Ovary (tissue), 10 donors: ENCODE data around the gene MIEF1. TPM values are rescaled to one million over a fixed set of nuclear protein-coding genes. Genes with fewer than 3 reads are reported as not detected.

ENCODE experiments used
- DNase-seq, 5 donors: peaks; one replicate each; pipeline ENCODE4 v3.0.0-alpha.2; 2019 to 2020
- H3K27ac ChIP-seq, 2 donors: fragments of 200-600 bp; one replicate each; pipeline versions ENCODE4 v1.5.1 to v1.8.0; 2019 to 2022
- H3K27me3 ChIP-seq: fragments of 200-600 bp; one replicate; pipeline ENCODE4 v1.8.0; 2022
- H3K36me3 ChIP-seq: fragments of 200-600 bp; sonication (generic); one replicate; pipeline ENCODE4 v1.5.1; 2019
- H3K4me1 ChIP-seq: one replicate; pipeline ENCODE4 v1.8.1; 2013; ENCODE audit warnings: mild to moderate bottlenecking, moderate library complexity; ENCODE audit not compliant: insufficient read depth
- H3K4me3 ChIP-seq: fragments of 200-600 bp; sonication (generic); one replicate; pipeline ENCODE4 v1.5.1; 2017
- H3K9me3 ChIP-seq, 2 donors: fragments of 200-600 bp in 1 of 2; sonication (generic) in 1 of 2; one replicate each; pipeline versions ENCODE4 v1.5.1 to v1.8.1; 2013 to 2019; ENCODE audit warnings: mild to moderate bottlenecking in 1 of 2, moderate library complexity in 1 of 2
- CTCF ChIP-seq, 3 donors: fragments of 450-650 bp in 2 of 3; fragments of 200-600 bp in 1 of 3; IDR thresholded peaks; one replicate each; pipeline versions ENCODE4 v1.5.1 to v1.8.0; 2016 to 2022; ENCODE audit warnings: antibody characterized with exemption in 3 of 3, mild to moderate bottlenecking in 1 of 3
- EP300 ChIP-seq: sonication (generic); formaldehyde crosslinking; IDR thresholded peaks from one replicate; pipeline ENCODE4 v1.6.1; 2017; ENCODE audit warnings: antibody characterized with exemption
- POLR2A ChIP-seq: fragments of 450-650 bp; IDR thresholded peaks from one replicate; pipeline ENCODE4 v1.6.1; 2017; ENCODE audit warnings: antibody characterized with exemption, mild to moderate bottlenecking, moderate library complexity
- WGBS, 3 donors: extraction: QIAGEN DNeasy Blood & Tissue Kit in 1 of 3; methylation state at CpG; one replicate each; pipeline versions ENCODE4 v1.1.5 to v1.1.7; 2013 to 2017; 5-methylcytosine and 5-hydroxymethylcytosine counted together
- intact Hi-C, 4 donors: fragments of 100-400 bp; cut with DNase I; formaldehyde crosslinking; loops; one replicate each; pipeline versions ENCODE4 v1.11.0 to v1.15.1; 2022 to 2023
- long read RNA-seq, 3 donors: library from polyadenylated mRNA in 2 of 3; unstranded in 2 of 3; transcript quantifications; one replicate each; pipeline ENCODE4 v2.0.0 and lab custom pipeline, GENCODE V29; 2021 to 2026
- polyA plus RNA-seq, 2 donors: library from polyadenylated mRNA; stranded (reverse); fragments of 200-250 nt in 1 of 2; fragments of 350-450 nt in 1 of 2; fragmentation: Illumina TruSeq in 1 of 2; extraction: RNeasy Lipid Tissue Mini Kit (QIAGEN cat#74804) in 1 of 2; gene quantifications; one replicate each; pipeline ENCODE4 v1.2.3, GENCODE V29; 2013 to 2014
- total RNA-seq, 7 donors: library from RNA; depleted of rRNA in 2 of 7; stranded (reverse); fragments of >200 nt in 2 of 7; fragmentation: NEBNext Ultra II Directional in 3 of 7; extraction: Animal tissue kit (Norgen Biotek cat#: 25700) in 3 of 7; gene quantifications; one replicate each; pipeline versions ENCODE4 v1.1.0 to v1.2.4, GENCODE V29; 2016 to 2023
- donor health status: DM: no; HTN: no; CAD: no; lungs with moderate emphysema.
- donor health status: DM: no; HTN: no; CAD: no.
- donor health status: Bipolar disorder and iron deficiency.
- donor health status: DM: yes; HTN: yes; CAD: no.
- donor health status: DM: no; HTN: no; CAD: no.
- donor health status: DM: yes; HTN: yes; CAD: no.

MIEF1 gene
- total RNA-seq: 10 to 100 TPM; 13.1 to 23.9 (median 19.9) TPM
- 10 to 100 TPM; 11.4 to 19.2 TPM for polyA plus RNA-seq
- long read RNA-seq, donor 1, full-length matches to known transcripts: 18 of 71 reads
- long read RNA-seq, donor 1, partial matches to known transcripts: 51 of 71 reads
- long read RNA-seq, donor 1, other reads (novel, unspliced or antisense): 2 of 71 reads
- long read RNA-seq, donor 2, full-length matches to known transcripts: 10 of 10 reads
- long read RNA-seq, donor 2, partial matches to known transcripts: 0 of 10 reads
- long read RNA-seq, donor 2, other reads (novel, unspliced or antisense): 0 of 10 reads
- long read RNA-seq, donor 3, full-length matches to known transcripts: 15 of 45 reads
- long read RNA-seq, donor 3, partial matches to known transcripts: 5 of 45 reads
- long read RNA-seq, donor 3, other reads (novel, unspliced or antisense): 25 of 45 reads

- intact Hi-C loops: loop anchor here in 3 of 4 donors (2.0 to 10.0 kb wide), 4 partner anchors 17 to 327 kb away; partner anchors contain the start of gene RPL3 (in 1 of the 3)
Observed at GRCh38 chr22:39502109-39502788, at the start of gene MIEF1. MIEF1 (plus strand) TSS chr22:39502290; CDS start chr22:39511295, 9,005 bp downstream.

GRCh38 chr22:39452740-39453040 lies 49.4 kb upstream of the MIEF1 start:
- no peak for TF ChIP-seq CTCF (IDR thresholded peaks at IDR 0.05)
- TF ChIP-seq POLR2A: no peak
- TF ChIP-seq EP300: no peak
- H3K36me3 ChIP-seq: no peaks in the 10 kb centered on the region
- no peak for DNase-seq
- H3K4me3 ChIP-seq: no peak overlapping the region
- H3K27ac ChIP-seq: no peak overlapping the region
- no peaks in the 10 kb centered on the region for H3K27me3 ChIP-seq
- intact Hi-C loops: no loop called here
- no peaks in the 10 kb centered on the region for H3K4me1 ChIP-seq
- WGBS, 3 donors: 49 to 66% (median 62%) methylated on average over 6 of the region's 6 CpGs
- H3K9me3 ChIP-seq: no peaks in the 10 kb centered on the region

More at GRCh38 chr22:39502109-39502788, at the start of gene MIEF1:
- DNase-seq: peak; percentile 96 to 98 (median 98)
- H3K4me3 ChIP-seq: peak within 1 kb of the TSS; percentile 95
- H3K9me3 ChIP-seq: no peaks in the 10 kb centered on the region
- TF ChIP-seq POLR2A (peak; percentile 50), CTCF (IDR thresholded peaks at IDR 0.05) (no peak), EP300 (no peak)
- H3K27ac ChIP-seq: peak within 1 kb of the TSS; percentile 69 to 91
- H3K4me1 ChIP-seq: peaks cover 15% of the 10 kb centered on the region
- WGBS, 3 donors: 0 to 1% (median 0%) methylated on average over 45 to 58 of the region's 58 CpGs
- no peaks in the 10 kb centered on the region for H3K36me3 ChIP-seq
- no peaks in the 10 kb centered on the region for H3K27me3 ChIP-seq

DNA sequence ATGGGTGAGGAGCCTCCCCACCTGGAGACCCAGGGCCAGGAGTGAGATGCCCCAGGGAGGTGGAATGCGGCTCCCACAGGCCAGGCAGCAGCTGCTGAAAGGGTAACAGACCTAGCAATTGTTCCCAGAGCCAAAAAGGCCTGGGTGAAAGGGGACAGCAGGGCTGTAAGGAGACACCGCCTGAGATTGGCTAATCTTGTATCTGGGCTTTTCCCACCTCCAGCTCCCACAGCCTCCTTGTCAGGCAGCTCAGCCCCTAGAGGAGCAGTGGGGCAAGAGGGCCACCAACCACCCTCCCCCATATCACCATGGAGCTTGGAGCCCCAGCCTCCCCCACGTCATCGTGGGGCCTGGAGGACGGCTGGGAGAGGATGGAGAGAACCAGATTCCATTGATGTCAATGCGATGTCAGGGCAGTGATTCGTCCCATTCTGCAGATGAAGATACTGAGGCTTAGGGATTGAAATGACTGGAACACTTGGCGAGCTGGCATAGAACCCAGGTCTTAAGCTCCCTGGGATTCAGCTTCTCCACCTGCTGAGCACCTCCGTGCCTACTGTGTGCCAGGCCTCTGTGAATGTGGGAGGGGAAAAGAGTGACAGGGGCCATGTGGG lies 48.2 kb upstream of the MIEF1 start:
- Histone ChIP-seq H3K36me3 (no peaks in the 10 kb centered on the region), H3K9me3 (no peaks in the 10 kb centered on the region), H3K27me3 (peaks cover 2% of the 10 kb centered on the region), H3K27ac (no peak overlapping the region), H3K4me3 (no peak overlapping the region), H3K4me1 (no peaks in the 10 kb centered on the region)
- DNase-seq: no peak
- 63 to 71% (median 67%) methylated on average over 9 of the region's 9 CpGs for WGBS, 3 donors
- intact Hi-C loops: no loop called here
- no peak for TF ChIP-seq POLR2A
- TF ChIP-seq EP300: no peak
- TF ChIP-seq CTCF (IDR thresholded peaks at IDR 0.05): no peak

GRCh38 chr22:39454385-39454871 lies 47.7 kb upstream of the MIEF1 start:
- 40 to 48% (median 43%) methylated on average over 7 of the region's 7 CpGs for WGBS, 3 donors
- TF ChIP-seq EP300: no peak
- no peak for TF ChIP-seq POLR2A
- TF ChIP-seq CTCF (IDR thresholded peaks at IDR 0.05): no peak
- no peak for DNase-seq
- no peaks in the 10 kb centered on the region for H3K4me1 ChIP-seq
- intact Hi-C loops: no loop called here
- H3K9me3 ChIP-seq: no peaks in the 10 kb centered on the region
- H3K27me3 ChIP-seq: peaks cover 2% of the 10 kb centered on the region
- H3K27ac ChIP-seq: no peak overlapping the region
- H3K4me3 ChIP-seq: no peak overlapping the region
- H3K36me3 ChIP-seq: no peaks in the 10 kb centered on the region
